NCI-H187 treated with DMSO at 0.1 percent for 48 hours (cell line): ENCODE measurements around the gene PTPRN2.
"Not testable (repeated sequence)": the region's sequence is repeated elsewhere in the genome, so short reads cannot be mapped to it uniquely, and the experiment has no call there.

Source experiments
- DNase-seq: peaks from one replicate; lab custom pipeline; 2025; lab: John Stamatoyannopoulos, UW

Gene PTPRN2

DNA sequence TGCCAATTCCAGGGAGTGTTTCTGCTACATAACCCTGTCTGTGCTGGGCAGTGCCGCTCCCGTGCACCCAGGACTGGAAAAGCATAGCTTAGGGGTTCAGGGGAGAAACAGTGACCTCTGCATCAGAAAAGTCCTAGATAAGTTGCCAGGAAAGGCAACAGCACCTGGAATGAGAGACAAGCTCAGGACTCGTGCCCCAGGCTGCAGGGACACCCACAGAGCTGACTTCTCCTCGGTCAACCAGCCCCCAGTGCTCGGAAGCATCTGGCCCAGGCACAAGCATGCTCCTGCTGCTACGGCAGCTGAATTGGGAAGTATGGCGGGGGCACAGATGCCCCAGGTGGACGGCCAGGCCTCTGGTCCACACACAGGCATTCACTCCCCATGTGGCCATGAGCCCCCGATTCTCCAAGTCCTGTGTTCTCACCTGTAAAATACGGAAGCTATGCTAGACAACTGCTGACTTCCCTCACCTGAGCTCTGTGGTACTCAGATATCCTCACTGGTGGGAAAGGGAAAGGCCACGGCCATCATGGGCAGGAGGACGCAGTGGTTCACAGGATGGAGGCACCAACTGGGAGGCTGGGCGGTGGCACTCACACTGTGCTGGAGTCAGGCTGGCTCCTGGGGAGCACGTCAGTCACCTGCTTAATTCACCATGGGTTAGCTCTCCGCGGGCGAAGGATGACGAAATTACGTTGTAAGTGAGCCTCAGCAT is 220.5 kb downstream of the PTPRN2 start:
- no peak for DNase-seq

DNA sequence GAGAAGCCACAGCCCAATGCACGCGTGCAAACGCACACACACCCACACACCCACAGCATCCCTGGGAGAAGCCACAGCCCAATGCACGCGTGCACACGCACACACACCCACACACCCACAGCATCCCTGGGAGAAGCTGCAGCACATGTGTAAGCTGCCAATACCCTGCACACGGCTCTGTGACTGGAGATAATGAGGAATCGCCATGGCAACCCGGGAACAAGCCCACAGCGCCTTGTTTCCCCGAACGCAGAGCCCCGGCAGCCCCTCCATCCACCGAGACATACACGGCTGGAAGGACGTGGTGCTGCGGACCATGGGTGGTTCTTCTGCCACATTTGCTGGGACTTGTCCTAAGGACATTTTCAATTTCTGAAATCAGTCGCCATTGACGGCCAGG is 221.3 kb downstream of the PTPRN2 start:
- no peak for DNase-seq

DNA sequence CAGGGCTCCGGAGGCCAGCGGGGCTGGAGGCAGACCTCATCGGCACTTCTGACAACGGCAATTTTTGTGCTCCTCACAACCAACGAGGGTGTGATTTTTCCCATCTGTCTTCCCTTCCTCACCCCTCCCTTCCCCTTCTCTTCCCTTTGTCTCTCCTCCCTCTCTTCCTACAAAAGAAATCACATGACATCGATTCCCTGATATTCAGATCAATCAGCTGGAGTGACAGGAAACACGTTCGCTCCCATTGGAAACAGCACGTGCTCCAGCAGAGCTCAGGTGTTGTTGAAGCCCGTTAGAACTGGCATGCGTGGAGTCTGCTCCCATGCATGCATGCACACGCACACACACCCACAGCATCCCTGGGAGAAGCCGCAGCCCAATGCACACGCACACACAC is 222.4 kb downstream of the PTPRN2 start:
- no peak for DNase-seq

DNA sequence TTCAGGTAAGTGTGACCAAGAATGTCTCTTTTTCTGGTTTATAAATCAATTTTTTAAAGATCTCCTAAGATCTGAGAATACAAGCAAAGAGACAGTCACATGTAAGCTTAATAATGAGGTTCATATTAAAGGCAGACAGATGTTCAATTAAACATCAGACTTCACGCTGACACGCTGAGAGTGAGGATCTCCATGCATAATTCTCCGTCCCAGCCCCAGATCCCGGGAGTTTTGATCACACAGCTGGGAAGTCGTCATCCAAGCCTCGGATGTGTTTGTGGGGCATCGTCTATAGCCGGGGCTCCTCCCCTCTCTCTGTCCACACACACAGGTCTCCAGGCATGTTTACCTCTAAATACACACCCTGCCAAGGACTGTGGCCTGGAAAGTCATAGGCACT is 223.2 kb downstream of the PTPRN2 start:
- no peak for DNase-seq

DNA sequence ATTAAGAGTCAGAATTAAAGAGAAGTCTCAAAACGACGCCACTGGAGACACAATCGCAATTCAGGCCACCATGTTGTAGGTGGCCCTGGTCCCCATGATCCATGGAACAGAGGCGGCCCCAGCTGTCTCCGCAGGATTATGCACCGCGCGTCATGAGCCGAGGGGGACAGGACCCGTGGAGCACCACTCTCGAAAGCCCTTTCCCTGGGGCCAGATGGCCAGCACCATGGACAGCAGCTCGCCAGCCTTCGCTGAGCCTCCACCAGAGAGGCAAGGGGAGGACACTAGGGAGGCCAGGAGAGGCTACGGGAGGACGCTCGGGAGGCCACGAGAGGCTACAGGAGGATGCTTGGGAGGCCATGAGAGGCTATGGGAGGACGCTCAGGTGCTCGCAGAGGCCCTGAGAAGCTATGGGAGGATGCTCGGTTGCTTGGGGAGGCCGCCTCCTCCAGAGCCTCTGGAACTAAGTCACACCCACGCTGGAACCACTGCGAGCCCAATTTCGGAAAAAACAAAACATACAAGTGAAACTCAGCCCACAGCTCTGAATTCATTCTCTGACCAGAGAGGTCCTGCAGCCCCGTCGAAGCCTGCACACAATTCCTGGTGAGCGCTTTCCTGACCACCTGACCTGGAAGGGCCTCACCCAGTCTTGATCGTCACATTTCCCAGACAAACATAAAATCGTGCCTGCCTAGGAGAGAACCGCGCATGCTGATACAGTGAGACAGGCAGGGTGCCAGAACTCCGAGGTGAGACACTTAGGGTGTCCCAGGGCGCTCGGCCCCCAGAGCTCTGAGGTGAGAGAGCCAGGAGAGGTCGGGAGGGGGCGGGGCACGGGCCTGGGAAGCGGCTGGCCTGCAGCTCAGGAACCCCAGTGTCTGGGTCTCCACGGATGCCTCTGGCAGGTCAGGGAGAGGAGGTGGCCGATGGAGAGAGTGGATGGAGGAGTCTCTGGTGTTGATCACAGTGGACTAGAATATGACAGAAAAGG is 224.4 kb downstream of the PTPRN2 start:
- no peak for DNase-seq

DNA sequence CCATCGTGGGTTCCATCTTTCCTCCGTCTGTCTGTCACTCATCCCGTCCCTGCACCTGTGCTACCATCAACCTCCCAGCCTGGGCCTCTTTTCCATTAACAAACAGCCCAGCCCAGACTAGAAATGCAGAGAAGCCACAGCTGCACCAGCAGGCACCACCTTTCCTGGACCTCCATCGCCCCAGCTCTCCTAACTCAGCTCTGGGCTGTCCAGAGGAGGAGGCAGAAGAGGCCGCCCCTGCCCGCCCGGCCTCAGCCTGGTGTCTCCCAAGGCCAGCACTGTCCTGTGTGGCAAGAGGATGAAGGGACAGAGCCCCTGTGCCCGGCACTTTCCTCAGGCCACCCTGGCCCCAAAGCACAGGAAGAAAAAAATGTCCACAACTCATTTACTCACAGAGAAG is 225.6 kb downstream of the PTPRN2 start:
- DNase-seq, result no peak

DNA sequence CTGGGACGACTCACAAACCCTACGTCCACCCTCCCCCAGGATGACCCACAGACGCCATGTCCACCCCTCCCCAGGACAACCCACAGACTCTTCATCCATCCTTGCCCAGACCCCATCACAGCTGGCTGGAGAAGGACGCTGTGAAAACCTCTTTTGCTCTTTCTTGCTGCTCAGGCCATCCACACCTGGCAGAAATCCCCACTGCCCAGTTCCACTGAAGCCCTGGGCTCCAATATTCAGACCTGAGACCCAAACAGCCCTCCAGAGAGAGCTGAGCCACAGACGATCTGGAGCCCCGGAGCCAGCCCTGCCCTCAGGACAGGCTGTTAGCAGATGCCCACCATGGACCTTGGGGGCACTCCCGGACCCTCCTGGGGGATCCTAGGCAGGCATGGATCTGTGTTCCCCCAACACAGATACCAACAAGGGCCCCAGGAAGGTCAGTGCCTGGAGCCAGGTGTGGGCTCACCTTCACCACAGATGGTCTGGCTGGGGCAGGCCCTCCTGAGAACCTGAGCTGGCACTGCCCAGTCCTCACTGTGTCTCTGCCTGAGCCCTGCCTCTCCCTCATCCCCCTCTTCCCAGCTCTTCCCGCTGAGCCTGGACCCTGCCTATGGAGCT is 226.2 kb downstream of the PTPRN2 start:
- DNase-seq, result no peak

DNA sequence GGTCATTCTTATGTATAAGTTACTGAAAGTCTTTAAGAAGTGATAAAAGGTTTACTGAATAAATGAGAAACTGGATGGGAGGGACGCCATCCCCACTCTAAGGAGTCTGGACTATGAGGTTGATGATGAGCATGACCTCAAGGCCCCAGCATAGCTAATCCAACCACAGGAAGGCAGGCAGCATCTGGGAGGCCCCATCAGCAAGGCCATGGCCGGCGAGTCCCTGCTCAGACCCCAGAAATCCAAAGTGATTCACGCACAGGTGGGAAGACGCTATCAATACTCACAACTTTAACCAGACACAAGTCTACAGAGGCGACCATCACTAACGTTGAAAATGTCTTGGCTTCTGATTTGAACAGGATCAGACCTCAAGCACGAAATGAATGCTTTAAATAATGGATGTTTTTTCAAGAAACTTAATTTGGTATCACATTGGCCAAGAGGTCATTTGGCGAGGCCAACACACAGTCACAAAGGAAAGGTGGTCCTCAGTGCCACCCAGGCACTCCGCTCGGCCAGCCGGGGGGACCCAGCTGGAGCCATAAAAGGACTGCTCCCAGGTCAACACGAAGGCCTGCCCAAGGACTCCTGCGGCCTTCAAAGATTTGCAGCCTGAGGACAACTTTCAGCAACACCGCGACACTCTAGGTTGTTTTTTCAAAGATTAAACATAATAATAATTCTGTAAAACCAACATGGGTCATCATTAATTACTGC is 228.5 kb downstream of the PTPRN2 start:
- DNase-seq, result no peak

DNA sequence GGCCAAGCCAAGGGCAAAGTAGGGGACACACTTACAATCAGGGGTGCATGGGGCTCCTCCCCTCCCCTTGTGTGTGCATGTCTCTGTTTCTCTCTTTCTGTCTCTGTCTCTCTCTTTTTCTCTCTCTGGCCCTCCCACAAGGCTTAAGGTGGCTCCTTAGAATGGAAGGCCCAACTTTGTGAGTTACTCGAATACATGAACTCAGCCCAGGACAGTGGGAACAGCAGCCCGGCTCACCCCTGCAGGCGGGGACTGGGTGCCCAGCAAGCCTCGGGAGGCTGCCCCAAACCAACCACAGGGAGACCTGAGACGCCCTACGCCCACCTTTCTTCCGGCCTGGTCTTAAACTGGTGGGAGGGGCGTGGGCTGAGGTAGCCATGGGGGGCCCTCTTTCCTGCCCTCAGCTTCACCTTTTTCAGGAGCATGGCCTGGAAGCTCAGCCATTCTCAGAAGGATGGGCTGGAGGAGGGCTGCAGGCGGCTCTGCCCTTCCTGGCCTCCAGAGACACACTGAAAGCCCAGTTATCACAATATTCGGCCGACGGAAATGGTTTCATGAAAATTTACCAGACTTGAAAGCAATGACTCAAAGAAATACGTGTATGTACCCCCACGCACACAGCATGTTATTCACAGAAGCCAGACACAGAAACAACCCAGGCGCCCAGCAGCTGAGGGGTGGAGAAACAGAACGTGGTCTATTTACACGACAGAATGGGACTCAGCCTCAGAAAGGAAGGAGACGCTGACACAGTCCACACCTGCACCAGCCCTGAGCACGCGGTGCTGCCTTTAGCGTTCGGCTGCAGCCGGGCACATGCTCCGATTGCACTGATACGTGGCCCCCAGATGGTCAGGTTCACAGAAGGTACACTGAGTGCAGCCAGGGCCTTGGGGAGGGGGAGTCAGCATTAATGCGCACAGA is 229.5 kb downstream of the PTPRN2 start:
- no peak for DNase-seq

DNA sequence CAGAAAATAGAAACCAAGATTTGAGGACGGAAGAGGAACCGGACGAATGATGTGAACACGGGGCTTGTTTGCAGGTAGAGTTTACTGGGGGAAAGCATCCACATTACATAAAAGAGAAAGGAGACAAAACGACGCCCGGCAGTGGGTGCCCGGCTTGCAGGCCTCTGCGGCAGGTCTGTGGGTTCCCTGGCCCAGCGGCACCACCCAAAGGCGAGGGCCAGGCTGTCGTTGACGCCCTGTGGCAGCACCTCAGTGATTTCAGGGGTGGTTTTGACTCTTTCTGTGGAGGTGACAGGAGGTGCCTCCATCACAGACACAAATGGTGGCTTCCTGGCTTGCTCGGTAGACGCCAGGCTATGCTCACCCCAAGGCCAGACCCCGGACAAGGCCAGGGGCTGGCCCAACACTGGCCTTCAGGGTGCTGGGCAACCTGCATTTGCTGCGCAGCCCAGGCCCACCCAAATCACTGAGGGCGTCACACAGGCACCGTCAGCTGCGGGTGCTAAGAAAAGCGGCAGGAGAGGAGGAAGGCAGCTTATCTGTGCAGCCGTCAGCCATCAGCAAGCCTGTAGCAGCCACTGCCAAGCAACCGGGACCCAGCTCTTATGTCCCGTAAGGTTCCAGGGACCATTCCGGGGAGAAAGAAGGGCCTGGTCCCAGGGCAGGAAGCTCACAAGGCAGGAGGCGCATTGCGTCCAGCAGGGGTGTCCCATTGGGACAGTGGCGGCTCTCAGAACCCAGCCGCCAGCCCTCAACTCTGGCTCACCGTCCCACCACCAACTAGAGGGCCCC is 230.3 kb downstream of the PTPRN2 start:
- no peak for DNase-seq

DNA sequence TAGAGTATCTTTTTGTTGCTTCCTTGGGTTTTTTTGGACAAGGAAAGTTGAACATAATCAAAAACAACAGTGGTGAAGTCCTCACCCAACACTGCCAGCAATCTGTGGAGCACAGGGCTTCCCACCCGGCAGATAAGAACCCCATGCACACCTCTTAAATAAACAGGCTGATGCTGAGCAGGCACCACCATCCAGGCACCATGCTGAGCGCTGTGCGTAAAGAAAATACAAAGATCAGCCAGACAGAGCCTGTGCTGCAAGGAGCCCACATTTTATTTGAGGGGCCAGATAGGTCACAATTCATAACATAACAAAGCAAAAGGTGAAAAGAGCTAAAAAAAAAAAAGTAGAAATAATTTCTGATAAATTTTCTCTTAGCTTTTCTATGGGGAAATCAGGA is 231.2 kb downstream of the PTPRN2 start:
- DNase-seq, result no peak

DNA sequence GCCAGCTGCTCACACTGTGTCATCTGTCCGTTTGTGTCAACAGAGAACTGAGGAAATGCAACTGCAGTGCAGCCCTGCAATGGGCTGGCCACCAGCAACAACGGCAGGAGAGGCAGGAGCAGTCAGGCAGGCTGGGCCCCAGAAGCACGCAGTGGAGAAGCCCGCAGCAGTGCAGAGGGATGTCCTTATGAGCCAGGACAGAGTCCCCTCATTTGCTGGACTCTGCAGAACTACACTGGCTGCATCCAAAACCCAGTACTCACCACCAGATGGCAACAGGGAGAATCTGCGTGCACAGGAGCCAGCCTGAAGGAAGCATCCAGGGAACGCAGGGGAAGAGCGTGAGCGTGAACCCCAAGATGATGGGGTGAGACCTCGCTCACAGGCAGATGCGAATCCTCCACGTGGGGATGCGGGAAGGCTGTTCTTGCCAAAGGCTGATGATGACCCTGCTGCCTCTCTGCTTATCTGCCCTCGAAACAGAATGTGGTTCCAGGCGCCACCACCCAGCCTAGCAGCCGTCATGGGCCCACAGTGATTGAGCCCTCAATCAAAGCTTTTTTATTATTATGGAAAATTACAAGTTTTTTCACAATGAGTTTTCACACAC is 232.1 kb downstream of the PTPRN2 start:
- DNase-seq, result no peak

DNA sequence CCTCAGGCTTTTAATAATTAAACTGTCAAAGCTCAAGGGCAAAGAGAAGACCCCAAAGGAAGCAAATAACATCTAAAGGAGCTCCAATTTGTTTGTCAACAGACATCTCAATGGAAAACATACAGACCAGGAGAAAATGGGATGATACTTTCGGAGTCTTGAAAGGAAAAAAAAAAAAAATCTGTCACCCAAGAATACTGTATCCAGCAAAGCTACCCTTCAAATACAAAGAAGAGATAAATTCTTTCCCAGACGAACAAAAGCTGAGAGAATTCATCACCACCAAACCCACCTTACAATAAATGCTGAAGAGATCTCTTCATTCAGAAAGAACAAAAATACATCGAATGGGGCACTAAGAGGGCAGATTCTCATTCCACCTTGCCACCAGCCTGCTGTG is 232.8 kb downstream of the PTPRN2 start:
- DNase-seq, result no peak

DNA sequence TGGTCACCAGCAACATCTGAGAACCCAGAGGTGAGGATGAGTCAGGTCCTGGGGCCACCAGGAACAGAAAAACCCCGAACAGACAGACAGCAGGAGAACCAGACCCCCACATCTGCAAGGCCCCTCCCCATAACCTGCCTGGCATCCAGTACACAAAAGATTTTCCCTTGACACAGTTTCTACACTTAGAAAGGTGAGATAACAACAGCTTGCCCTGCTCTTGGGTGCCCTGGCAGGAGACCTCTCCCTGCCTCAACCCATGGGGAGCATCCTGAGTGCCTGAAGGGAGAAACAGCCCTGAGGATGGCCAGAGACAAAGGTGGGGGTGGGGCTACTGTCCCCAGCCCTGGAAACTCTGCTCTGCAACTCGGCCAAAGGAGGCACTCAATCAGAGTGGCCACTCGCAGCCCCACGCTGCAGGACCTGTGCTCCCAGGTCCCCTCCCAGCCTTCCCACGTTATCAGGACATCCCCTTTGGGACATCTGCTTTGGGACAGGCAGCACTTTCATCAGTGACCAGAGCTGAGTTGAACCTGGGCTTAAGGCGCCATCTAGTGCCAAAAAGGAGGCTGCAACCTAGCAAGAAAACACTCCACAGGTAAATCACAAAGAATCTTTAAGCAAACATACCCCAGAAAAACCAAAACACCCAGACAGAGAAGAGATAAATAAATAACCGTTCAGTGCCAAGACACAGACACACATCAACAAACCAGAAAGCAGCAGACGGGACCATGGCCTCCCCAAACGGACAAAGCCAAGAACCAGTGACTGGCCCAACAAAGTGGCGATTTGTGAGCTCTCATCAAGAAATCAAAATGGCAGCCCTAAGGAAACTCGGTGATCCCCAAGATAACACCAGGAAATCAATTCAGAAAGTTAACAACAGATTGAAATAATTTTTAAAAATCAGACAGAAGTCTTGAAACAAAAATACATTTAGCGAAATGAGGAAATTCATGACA is 233.7 kb downstream of the PTPRN2 start:
- DNase-seq, result no peak

DNA sequence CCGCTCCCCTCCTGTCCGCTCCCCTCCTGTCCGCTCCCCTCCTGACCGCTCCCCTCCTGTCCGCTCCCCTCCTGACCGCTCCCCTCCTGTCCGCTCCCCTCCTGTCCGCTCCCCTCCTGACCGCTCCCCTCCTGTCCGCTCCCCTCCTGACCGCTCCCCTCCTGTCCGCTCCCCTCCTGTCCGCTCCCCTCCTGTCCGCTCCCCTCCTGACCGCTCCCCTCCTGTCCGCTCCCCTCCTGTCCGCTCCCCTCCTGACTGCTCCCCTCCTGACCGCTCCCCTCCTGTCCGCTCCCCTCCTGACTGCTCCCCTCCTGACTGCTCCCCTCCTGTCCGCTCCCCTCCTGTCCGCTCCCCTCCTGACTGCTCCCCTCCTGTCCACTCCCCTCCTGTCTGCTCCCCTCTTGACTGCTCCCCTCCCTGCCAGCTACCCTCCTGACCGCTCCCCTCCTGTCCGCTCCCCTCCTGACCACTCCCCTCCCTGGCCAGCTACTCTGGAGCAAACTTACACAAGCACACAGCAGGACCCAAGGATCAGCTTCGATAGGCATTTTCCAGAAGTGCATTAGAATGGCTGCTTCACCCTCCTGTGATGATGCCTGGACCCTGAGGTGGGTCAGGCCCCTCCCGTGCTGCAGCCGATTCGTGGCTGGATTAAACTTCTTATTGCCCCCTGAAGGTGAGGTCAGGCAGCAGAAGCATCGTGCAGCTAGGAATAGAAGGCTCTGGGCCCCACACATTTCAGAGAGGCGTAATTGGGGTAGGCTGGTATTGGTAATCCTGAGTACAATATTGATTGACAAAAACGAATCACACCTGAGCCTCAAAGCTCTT is 235.5 kb downstream of the PTPRN2 start:
- not testable (repeated sequence) for DNase-seq

DNA sequence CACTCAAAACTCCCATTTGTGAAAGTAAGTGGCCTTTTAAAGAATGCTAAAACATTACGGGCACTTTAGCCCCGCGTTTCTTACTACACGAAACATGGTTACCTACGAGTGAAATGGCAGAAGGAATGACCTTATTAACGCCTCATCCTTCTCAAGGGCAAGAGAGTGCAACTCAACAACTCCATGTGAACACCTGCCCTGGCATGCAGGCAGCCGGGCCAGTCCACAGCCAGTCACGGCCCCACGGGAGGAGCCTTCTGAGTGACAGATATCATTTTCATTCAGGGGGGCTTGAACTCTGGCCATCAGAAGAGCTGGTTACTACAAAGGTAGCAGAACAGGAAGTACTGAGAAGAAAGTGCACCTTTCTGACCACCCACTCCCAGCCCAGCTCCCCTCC is 236.1 kb downstream of the PTPRN2 start:
- DNase-seq, result no peak

DNA sequence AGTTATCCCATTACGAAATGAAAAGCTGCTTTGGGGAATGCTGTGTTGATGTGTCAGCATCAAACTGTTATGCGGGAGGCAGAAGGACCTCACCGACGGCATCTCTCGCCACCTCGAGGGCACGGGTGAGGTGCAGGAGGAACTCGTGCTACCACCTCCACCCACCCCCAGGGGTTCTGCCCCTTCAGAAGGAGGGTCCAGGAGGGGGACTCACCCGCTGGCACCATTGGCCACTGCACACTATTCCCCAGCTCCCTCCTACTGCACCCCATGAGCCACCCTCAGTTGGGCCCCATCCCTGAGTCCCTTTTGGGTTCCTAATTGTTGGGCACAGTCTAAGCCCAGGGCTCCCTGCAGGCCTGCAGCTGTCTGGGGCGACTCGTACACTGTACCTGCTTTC is 236.6 kb downstream of the PTPRN2 start:
- DNase-seq, result no peak
